GM21576 (cell line): ENCODE measurements around the gene ALKAL2.

ENCODE experiments used
- ATAC-seq: cut with Tn5 transposase; IDR thresholded peaks from one replicate; pipeline ENCODE4 v1.9.1; 2021; ENCODE audit warnings: mild to moderate bottlenecking, moderate library complexity; ENCODE audit not compliant: unreplicated experiment

ALKAL2 gene

DNA sequence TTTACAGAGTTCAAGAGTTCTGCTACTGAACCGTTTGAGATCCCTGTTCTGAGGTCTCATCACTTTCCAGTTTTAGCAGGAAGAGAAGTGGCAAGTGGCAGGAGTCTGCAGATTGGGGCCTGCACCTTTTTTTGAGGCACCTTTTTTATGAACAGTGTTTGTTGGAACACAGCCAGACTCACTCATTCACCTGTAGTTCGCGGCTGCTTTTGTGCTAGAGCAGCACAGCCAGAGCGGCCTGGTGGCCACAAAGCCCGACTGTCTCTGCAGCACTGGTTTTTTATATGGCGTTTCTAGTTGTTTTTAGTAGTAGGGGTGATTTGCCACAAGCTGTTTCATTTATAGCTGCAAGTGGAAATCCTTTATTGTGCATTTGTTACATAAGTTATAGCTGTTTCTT, 14.6 kb downstream of the ALKAL2 start:
- ATAC-seq: no peak

DNA sequence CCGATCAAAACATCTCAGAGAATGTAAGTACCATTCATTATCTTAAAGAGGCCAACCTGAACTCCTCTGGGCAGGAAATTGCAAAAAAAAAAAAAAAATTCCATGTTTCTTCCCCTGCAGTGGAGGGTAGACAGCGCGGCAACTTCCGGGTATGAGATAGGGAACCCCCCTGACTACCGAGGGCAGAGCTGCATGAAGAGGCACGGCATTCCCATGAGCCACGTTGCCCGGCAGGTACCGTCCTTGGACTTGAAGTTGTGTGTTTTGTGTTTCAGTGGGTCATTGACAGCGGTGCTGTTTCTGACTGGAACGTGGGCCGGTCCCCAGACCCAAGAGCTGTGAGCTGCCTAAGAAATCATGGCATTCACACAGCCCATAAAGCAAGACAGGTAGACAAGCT, 16.0 kb downstream of the ALKAL2 start:
- no peak for ATAC-seq

- no peak for ATAC-seq
Measured at GRCh38 chr2:270861-271260, 17.0 kb downstream of the ALKAL2 start.

DNA sequence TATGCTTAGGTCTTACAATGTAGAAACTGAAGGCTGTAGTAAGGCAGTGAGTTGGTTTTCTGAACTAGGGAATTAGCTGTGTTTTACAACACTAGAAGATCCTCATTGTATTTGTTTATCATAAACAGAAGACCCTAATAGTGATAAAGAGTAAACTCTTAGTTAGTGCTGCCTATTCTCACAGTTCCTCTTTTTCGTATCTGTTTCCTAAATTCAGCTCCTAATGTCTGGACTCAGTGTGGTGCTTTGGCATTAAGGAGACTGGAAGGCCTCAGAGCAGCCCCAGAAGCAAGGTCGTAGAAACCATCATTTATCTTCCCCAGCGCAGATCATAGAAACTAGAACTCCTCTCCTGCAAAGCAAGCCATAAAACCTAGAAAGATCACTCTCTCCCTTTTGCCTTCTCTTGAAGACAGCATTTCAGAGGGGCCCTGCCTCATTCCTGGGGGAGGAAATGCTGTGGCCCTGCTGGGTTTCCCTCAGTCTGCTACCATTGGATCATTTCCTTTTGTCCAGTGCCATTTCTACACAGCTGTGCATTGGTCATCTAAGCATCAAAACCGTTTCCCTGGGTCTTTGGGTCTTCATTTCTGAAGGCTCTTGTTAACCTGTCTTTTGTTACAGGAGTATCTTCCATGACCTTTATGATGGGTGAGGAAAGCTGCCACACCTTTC, 18.4 kb downstream of the ALKAL2 start:
- ATAC-seq: no peak

DNA sequence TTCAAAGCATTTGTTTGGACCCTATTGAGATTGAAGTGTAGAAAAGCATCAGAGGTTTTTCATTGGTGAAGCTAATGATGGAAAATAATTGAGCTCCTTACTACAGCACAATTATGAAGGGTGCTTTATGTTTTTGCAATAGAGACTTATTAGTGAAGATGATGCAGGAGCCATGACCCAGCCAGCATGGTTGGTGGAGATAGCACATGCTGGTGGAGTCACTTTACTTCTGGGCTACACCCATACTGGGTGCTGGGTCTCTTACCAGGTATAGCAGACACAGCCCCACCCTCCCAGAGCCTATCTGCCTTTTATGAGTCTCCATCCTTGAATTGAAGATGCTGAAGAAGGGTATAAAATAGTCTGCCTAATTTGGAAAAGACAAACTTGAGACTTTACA, 19.6 kb downstream of the ALKAL2 start:
- no peak for ATAC-seq

GRCh38 chr2:264493-265468, 23.1 kb downstream of the ALKAL2 start, which contains the start of gene ACP1:
TSS of gene ACP1 (plus strand) at chr2:264947. CDS start at chr2:264965, 18 bp downstream.
- peak; percentile 86 for ATAC-seq

- ATAC-seq: peak; percentile 27
Measured at GRCh38 chr2:263774-264492, 24.0 kb downstream of the ALKAL2 start, which contains the start of gene SH3YL1. TSS of gene SH3YL1 (minus strand) at chr2:264032. CDS start at chr2:263984, 48 bp downstream.

DNA sequence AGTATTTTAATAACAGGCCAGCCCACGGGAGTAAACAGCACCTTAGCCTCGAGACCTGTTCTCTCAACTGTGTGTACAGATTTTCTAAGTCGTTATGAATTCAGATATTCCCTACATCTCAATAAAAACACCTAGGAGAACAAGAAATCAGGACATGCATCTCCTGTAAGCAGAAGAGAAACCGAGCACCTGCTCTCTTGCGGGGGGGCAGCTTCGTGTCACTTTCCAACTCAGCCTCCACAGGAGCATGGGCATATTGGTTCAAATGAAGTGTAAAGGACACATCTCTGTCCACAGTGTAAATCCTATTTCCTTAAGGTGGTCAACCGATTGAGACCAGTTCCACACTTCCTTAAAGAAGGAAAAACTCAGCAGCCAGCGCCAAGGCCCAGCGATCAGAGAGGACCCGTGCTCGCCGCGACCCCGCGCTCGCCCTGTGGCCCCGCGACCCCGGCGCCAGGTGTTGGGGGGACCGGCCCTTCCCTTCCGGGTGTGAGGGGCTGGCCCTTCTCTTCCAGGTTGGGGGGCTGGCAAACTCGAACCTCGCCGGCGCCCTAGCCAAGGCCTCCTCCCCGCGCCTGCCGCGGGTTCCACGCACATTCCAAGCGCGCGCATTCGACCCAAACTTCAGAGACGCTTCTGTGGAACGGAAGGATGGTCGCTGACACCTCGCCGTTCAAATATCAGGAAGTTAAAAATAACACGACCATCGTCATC, 24.7 kb downstream of the ALKAL2 start:
- no peak for ATAC-seq

DNA sequence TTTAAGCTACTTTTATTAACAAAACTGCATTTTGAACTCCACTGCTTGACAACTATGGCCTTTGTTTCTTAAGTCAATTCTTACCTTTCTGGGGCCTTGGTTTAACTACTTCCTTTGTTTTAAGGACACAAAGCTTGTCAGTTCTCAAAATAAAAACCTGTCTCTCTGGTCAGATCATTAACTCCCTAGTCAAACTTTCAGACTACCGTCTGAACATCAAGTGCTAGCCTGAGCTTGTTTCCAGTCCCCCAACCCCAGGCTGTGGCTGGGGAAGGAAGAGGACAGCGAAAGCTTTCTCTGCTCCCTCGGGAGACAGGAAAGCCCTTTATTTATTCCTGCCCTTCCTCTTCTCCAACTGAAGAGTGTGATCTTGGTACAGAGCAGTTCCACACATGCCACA, 25.8 kb downstream of the ALKAL2 start:
- ATAC-seq: no peak

DNA sequence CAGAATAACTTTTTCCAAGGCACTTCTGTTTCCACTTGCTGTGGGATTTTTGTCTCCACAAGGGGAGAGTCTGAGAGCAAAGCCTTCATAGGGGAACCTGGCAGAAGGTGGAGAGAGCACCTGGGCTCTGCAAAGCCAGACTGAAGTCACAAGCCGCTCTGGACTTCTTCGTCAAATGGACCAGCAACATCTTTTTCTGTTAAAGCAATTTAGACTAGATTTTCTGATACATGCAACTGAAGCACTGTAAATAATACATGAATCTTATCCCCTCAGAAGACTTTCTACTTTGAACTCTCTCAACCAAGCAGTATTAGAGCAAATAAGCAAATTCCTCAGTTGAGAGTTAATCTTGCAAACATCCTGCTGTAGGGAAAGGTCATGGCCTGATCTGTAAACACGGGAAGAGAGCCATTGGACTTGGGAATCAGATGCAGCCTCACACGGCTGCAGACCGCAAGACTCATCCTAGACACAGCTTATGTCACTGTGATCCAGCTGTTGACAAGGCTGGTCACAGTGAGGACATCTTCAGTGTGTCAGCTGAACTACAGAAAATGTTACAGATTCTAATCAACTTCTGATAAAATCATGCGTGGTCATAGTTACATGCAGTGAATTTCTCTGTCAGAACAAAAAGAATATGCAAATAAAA, 27.3 kb downstream of the ALKAL2 start:
- no peak for ATAC-seq

DNA sequence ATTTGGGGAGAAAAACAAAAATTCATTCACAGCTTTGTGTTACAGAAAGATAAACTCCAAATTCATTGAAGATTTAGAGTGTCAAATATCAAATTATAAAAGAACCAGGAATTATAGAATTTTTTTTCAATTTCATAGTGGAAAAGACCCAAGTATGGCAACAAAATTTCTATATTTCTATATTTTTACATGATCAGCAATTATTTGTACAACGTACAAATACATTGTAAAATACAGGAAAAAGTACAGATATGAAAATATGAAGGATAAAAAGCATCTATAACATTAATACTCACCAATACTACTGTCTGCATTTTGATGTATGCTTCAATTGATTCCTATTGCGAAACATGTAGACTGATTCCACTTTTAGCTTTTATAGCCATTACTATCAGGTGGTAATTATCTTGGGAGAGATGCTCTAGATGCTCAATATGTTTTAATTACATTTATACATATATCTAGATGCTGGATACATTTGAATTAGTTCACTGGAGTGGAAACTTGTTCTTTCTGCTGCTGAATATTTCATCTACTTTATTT, 28.0 kb downstream of the ALKAL2 start:
- ATAC-seq: no peak

- no peak for ATAC-seq
Measured at GRCh38 chr2:258933-259332, 29.0 kb downstream of the ALKAL2 start.

DNA sequence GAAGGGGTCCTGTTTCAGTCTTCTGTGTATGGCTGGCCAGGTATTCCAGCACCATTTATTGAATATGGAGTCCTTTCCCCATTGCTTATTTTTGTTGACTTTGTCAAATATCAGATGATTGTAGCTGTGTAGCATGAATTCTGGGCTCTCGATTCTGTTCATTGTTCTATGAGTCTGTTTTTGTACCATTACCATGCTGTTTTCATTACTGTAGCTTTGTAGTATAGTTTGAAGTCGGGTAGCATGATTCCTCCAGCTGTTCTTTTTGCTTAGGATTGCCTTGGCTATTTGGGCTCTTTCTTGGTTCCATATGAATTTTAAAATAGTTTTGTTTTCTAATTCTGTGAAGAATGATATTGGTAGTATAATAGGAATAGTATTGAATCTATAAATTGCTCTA, 30.0 kb downstream of the ALKAL2 start:
- no peak for ATAC-seq

GRCh38 chr2:257429-257828, 30.5 kb downstream of the ALKAL2 start:
- no peak for ATAC-seq

- no peak for ATAC-seq
Measured at GRCh38 chr2:256094-256493, 31.8 kb downstream of the ALKAL2 start.

GRCh38 chr2:255195-255594, 32.7 kb downstream of the ALKAL2 start:
- ATAC-seq: no peak

DNA sequence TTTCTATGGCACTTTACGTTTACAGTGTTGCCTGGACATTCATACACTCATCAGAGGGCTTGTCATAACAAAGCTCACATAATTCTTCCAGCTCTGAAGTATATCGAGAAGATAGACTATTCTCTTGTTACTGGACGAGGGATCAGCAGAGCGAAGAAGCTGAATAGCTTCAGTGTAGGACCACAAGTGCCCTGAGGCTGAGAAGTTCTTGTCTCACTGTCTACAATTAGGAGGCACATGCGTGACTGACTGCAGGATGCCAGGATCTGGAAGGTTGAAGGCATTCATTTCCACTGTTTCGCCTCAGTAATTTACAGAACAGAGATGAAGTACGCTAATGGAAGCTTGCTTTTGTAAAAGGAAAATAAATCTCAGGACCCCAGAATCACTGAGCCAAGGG, 33.6 kb downstream of the ALKAL2 start:
- ATAC-seq: no peak

GRCh38 chr2:253202-253638, 34.7 kb downstream of the ALKAL2 start:
- ATAC-seq: no peak

GRCh38 chr2:252001-252602, 35.8 kb downstream of the ALKAL2 start:
- ATAC-seq: no peak
